ENCODE measurements around the gene CDCA8.

Gene CDCA8

DNA sequence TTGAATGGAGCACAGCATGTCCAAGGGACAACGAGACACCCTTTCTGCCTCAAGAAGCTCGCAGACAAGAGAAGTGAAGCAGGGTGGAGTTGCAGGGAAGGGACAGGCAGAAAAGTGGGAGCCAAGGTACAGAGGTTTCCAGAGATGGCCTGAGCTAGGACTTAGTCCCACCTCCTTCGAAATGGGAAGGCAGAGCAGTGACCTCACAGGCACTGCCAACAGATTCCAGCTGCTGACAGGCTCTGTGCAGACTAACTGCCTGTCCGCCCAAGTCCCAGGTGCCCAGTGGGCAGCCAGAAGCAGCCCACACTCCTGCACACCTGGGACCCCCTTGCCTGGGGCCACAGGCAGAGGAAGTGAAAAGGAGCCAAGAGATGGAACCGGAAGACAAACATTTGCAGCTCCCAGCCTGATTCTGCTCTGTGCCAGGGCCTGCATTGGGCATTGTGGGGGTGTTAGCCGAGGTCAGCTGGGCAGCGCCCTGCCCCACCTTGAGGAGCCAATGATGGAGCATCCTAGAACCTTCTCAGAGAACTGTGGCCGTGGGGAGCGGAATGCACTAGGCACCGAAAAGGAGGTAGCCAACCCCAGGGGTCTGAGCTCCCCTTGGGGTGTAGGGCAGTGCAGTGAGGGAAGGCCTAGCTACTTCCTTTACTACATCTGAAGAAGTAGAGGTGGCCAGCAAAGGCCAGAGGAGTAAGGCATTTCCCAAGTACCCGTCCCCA is 30.1 kb upstream of the CDCA8 start:
- no peak for DNase-seq (ENCODE audit: low spot score in 2 of 2)
- H3K27me3 Mint-ChIP-seq: peaks cover 7% of the 10 kb centered on the region
- ATAC-seq (ENCODE audit: low read depth): no peak

GRCh38 chr1:37663426-37664000 is 28.8 kb upstream of the CDCA8 start:
- Mint-ChIP-seq H3K36me3 (no peaks in the 10 kb centered on the region), H3K9me3 (no peaks in the 10 kb centered on the region), H3K27me3 (peaks cover 4% of the 10 kb centered on the region), H3K4me1 (no peaks in the 10 kb centered on the region), H3K4me3 (no peak overlapping the region), H3K27ac (no peak overlapping the region)
- ATAC-seq (ENCODE audit: low read depth): no peak
- no peak for DNase-seq (ENCODE audit: low spot score in 2 of 2)

More for the DNA sequence above, 30.1 kb upstream of the CDCA8 start:
- Mint-ChIP-seq H3K9me3 (no peaks in the 10 kb centered on the region), H3K4me3 (no peak overlapping the region), H3K4me1 (no peaks in the 10 kb centered on the region), H3K27ac (no peak overlapping the region), H3K36me3 (no peaks in the 10 kb centered on the region)

- Mint-ChIP-seq H3K4me1 (no peaks in the 10 kb centered on the region), H3K27me3 (peaks cover 2% of the 10 kb centered on the region), H3K9me3 (no peaks in the 10 kb centered on the region), H3K27ac (no peak overlapping the region), H3K36me3 (no peaks in the 10 kb centered on the region), H3K4me3 (no peak overlapping the region)
- ATAC-seq (ENCODE audit: low read depth): no peak
- no peak for DNase-seq (ENCODE audit: low spot score in 2 of 2)
These were observed 26.0 kb upstream of the CDCA8 start for GRCh38 chr1:37666241-37666867.

DNA sequence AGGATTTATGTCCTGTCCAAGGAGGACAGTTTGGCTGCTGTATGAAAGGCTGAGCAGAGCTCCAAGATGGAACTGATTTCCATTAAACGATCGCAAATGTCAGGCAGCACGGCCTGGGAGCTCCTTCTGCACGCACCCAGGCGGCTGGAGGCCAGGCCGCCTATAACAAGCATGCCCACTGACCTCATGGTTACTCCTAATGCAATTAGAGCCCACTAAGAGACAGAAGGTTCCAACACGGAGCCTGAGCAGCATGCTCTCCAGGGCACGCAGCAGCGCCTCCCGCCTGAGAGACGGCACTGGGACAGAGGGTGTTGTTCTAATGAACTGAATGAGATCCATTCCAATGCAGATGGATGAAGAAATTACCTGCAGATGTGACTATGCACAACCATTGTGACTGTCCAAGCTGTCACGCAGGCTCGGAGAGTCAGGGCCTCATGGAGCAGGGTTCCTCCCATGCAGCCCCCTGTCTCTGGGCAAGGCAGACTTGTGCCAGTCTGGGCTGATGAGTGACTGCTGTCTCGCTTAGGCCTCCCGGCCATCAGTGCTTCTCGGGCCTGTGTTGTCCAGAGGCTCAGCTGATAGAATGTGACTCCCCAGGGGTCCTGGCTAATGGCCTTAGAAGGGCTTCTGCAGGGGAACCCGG is 25.2 kb upstream of the CDCA8 start:
- no peak overlapping the region for H3K27ac Mint-ChIP-seq
- DNase-seq (ENCODE audit: low spot score in 2 of 2) (no peak), ATAC-seq (ENCODE audit: low read depth) (no peak)
- peaks cover 5% of the 10 kb centered on the region for H3K27me3 Mint-ChIP-seq
- H3K9me3 Mint-ChIP-seq: no peaks in the 10 kb centered on the region
- H3K36me3 Mint-ChIP-seq: no peaks in the 10 kb centered on the region
- H3K4me3 Mint-ChIP-seq: no peak overlapping the region
- no peaks in the 10 kb centered on the region for H3K4me1 Mint-ChIP-seq

DNA sequence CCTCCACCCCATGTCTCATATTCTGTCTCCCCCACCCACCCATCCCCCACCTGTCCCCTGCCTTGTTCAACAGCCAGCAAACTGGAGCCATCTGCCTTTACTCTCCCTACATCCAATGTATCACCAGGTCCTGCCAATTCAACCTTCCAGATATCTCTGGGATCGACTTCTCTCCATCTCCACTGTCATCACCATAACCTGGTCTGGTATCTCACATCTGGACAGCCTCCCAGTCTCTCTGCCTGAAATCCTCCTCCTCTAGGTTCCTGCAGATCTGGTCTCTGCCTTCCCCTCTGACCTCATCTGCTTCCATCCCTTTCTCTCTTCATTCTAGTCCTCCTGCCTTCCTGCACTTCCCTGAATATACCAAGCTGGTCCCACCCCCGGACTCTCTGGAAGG is 22.2 kb upstream of the CDCA8 start:
- no peak overlapping the region for H3K4me3 Mint-ChIP-seq
- DNase-seq (ENCODE audit: low spot score in 2 of 2) (no peak), ATAC-seq (ENCODE audit: low read depth) (no peak)
- H3K27me3 Mint-ChIP-seq: peaks cover 5% of the 10 kb centered on the region
- H3K36me3 Mint-ChIP-seq: no peaks in the 10 kb centered on the region
- H3K9me3 Mint-ChIP-seq: no peaks in the 10 kb centered on the region
- peaks cover 2% of the 10 kb centered on the region for H3K4me1 Mint-ChIP-seq
- no peak overlapping the region for H3K27ac Mint-ChIP-seq

DNA sequence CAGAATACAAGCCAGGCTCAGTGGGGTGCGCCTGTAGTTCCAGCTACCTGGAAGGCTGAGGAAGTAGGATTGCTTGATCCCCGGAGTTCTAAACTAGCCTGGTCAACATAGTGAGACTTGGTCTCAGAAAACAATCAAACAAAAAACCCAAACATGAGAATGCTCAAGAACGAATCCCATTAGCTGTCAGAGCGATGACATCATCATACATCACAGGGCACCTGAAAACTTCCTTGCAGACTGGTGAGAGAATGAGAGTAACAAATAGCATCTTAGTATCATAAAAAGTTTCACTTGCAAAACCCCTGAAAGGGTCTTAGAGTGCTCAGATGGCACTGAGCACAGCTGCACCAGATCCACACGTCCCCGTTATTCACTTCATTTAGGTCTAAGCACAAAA is 21.1 kb upstream of the CDCA8 start:
- no peak overlapping the region for H3K4me3 Mint-ChIP-seq
- DNase-seq (ENCODE audit: low spot score in 2 of 2) (no peak), ATAC-seq (ENCODE audit: low read depth) (no peak)
- no peaks in the 10 kb centered on the region for H3K36me3 Mint-ChIP-seq
- H3K4me1 Mint-ChIP-seq: peaks cover 12% of the 10 kb centered on the region
- H3K9me3 Mint-ChIP-seq: no peaks in the 10 kb centered on the region
- H3K27ac Mint-ChIP-seq: no peak overlapping the region
- H3K27me3 Mint-ChIP-seq: peaks cover 5% of the 10 kb centered on the region

DNA sequence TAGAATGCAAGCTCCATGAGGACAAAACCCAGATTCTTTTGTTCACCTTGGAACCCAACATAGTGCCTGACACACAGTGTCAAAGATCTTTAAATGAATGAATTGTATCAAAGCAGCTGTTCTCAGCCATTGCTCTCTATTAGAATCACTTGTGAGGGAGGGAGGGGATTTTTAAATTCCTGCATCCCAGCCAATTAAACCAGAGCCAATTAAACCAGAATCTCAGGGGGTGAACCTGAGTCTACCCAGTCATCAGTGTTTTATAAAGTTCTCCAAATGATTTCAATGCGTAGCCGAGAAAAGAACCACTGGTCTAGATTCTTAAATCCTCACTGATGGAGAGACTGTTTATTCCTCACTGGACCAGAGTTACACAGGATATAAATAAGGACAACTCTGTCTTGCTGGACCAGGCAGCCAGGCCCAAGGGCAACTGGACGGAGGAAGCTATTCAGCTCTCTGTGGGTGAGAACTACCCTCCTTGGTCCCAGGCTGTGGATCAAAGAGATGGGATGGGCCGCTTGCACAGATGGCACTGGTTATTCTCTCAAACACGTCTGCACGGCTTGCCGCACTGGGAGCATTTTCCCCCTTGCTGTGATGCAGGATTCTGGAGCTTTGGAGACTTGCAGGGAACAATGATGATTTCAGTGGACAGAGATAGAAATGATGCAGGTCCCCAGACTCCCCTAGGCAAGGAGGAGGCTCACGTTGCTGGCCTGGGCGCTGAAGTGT is 20.0 kb upstream of the CDCA8 start:
- H3K4me1 Mint-ChIP-seq: peaks cover 20% of the 10 kb centered on the region
- H3K27ac Mint-ChIP-seq: no peak overlapping the region
- DNase-seq (ENCODE audit: low spot score in 2 of 2) (no peak), ATAC-seq (ENCODE audit: low read depth) (no peak)
- H3K4me3 Mint-ChIP-seq: no peak overlapping the region
- H3K9me3 Mint-ChIP-seq: no peaks in the 10 kb centered on the region
- peaks cover 5% of the 10 kb centered on the region for H3K27me3 Mint-ChIP-seq
- H3K36me3 Mint-ChIP-seq: no peaks in the 10 kb centered on the region

DNA sequence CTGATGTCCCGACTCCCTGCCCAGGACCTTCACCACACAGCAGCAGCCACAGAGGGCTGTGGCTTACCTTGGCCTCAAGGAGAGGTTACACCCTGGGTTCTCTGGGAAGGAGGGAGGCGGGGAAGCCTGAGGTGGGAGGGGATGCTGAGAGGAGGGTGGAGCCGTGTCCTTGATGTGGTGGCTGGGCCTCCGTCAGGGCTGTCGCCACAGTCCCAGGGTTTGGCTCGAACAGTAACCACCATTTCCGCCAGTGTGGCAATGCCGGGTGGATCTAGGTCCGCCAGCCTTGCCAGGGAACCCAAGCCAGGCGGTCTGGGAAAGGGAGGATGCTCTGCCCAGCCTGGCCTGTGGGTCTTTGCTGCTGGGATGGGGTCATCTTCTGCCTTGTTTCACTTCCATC is 18.4 kb upstream of the CDCA8 start:
- Mint-ChIP-seq H3K36me3 (no peaks in the 10 kb centered on the region), H3K27me3 (peaks cover 5% of the 10 kb centered on the region), H3K27ac (no peak overlapping the region), H3K4me1 (peaks cover 20% of the 10 kb centered on the region), H3K9me3 (no peaks in the 10 kb centered on the region), H3K4me3 (no peak overlapping the region)
- DNase-seq (ENCODE audit: low spot score in 2 of 2) (no peak), ATAC-seq (ENCODE audit: low read depth) (no peak)

DNA sequence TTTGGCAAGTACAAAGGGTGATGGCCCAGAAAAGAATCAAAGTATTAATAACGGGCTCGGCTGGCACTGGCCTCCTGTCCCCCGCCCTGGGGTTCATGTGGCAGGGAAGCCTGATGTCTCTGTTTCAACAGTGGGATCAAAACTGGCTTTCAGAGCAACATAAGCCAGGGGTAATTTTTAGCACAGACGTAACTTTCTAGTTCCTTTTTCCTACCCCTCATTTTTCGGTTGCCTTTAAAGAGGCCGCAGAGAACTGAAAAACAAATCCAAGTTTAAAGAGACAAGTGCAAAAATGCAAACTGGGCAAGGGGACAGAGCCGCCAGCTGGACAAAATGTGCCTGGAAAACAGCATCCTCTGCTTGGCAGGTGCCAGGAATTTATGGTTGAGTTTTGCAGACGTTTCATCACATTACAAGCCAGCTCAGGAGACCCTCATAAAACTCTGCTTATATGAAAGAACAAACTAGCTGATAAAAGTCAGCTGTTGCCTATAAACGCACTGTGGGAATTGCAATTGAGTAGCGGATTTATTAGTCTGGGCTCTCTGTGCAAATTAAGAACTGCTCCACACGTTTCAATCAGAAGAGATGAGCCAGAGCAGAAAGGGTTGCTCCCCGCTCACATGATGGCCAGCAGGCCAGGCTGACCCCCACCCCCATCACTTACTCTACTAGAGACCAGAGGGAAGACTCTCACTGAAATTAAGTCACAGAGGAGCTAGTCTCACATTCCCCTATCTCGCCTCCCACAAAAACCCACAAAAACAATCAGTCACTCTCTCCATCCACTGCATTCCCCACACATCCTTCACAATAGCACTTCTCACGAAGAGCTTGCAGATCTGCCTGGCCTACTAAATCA is 15.8 kb upstream of the CDCA8 start:
- no peak for DNase-seq (ENCODE audit: low spot score in 2 of 2)
- Mint-ChIP-seq H3K4me3 (peak overlapping the region; percentile 16), H3K9me3 (no peaks in the 10 kb centered on the region), H3K27ac (peak overlapping the region; percentile 79), H3K4me1 (peaks cover 20% of the 10 kb centered on the region), H3K36me3 (peaks cover 4% of the 10 kb centered on the region), H3K27me3 (peaks cover 2% of the 10 kb centered on the region)
- peak; percentile 48 for ATAC-seq (ENCODE audit: low read depth)

GRCh38 chr1:37677143-37677439 is 15.2 kb upstream of the CDCA8 start:
- H3K27ac Mint-ChIP-seq: no peak overlapping the region
- H3K4me3 Mint-ChIP-seq: no peak overlapping the region
- H3K27me3 Mint-ChIP-seq: no peaks in the 10 kb centered on the region
- no peak for ATAC-seq (ENCODE audit: low read depth)
- no peak for DNase-seq (ENCODE audit: low spot score in 2 of 2)
- peaks cover 4% of the 10 kb centered on the region for H3K36me3 Mint-ChIP-seq
- no peaks in the 10 kb centered on the region for H3K9me3 Mint-ChIP-seq
- H3K4me1 Mint-ChIP-seq: peaks cover 20% of the 10 kb centered on the region

GRCh38 chr1:37677808-37678207 is 14.5 kb upstream of the CDCA8 start:
- H3K27ac Mint-ChIP-seq: no peak overlapping the region
- no peaks in the 10 kb centered on the region for H3K9me3 Mint-ChIP-seq
- peaks cover 6% of the 10 kb centered on the region for H3K36me3 Mint-ChIP-seq
- no peak for ATAC-seq (ENCODE audit: low read depth)
- no peaks in the 10 kb centered on the region for H3K27me3 Mint-ChIP-seq
- H3K4me3 Mint-ChIP-seq: no peak overlapping the region
- H3K4me1 Mint-ChIP-seq: peaks cover 20% of the 10 kb centered on the region
- no peak for DNase-seq (ENCODE audit: low spot score in 2 of 2)

DNA sequence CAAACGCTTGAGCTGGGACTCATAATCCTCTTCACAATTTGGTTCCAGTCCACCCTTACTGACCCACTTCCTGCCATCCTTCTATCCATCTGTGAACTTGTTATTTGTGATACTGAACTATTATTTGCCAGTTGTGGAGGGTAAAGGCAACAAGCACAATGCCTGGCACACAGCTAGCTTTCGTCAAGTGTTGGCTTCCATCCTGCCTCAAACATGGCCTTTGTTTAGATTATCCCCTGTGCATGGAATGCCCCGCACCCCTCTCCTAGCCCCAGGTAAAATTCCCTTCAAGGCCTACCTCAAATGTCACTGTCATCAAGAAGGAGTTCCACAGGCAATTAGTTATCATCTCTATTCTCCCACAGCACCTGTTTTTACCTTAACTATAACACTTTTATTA is 11.4 kb upstream of the CDCA8 start:
- no peak for DNase-seq (ENCODE audit: low spot score in 2 of 2)
- no peak overlapping the region for H3K27ac Mint-ChIP-seq
- no peaks in the 10 kb centered on the region for H3K9me3 Mint-ChIP-seq
- H3K4me3 Mint-ChIP-seq: no peak overlapping the region
- ATAC-seq (ENCODE audit: low read depth): no peak
- H3K27me3 Mint-ChIP-seq: no peaks in the 10 kb centered on the region
- H3K4me1 Mint-ChIP-seq: peaks cover 11% of the 10 kb centered on the region
- H3K36me3 Mint-ChIP-seq: peaks cover 22% of the 10 kb centered on the region

GRCh38 chr1:37682334-37682987 is 9.9 kb upstream of the CDCA8 start:
- no peaks in the 10 kb centered on the region for H3K27me3 Mint-ChIP-seq
- peak; percentile 75 to 84 for DNase-seq (ENCODE audit: low spot score in 2 of 2)
- peaks cover 24% of the 10 kb centered on the region for H3K36me3 Mint-ChIP-seq
- no peaks in the 10 kb centered on the region for H3K9me3 Mint-ChIP-seq
- H3K4me3 Mint-ChIP-seq: no peak overlapping the region
- H3K4me1 Mint-ChIP-seq: no peaks in the 10 kb centered on the region
- H3K27ac Mint-ChIP-seq: peak overlapping the region; percentile 45
- peak; percentile 89 for ATAC-seq (ENCODE audit: low read depth)

All from memory B cell (primary cell).